Ishikawa (cell line): Measurements from ENCODE around the gene GTF2F1.

Source experiments
- CEBPB ChIP-seq: IDR thresholded peaks from 2 replicates; pipeline ENCODE4 v1.6.1; 2012
- CREB1 ChIP-seq: IDR thresholded peaks from 2 replicates; pipeline ENCODE4 v1.6.1; 2012; ENCODE audit warnings: low read depth
- RAD21 ChIP-seq: IDR thresholded peaks from 2 replicates; pipeline ENCODE4 v1.6.1; 2012; ENCODE audit warnings: low read depth

- TF ChIP-seq RAD21: no peak
- TF ChIP-seq CEBPB: no peak
- no peak for TF ChIP-seq CREB1
Observed at GRCh38 chr19:6393983-6394412, 1.0 kb upstream of the GTF2F1 start.
